Skeletal muscle cell (primary cell): ENCODE measurements around the gene KCNV2.

ENCODE experiments used
- DNase-seq: peaks from one replicate; pipeline ENCODE4 v3.0.0-alpha.2; 2010; ENCODE audit warnings: low read depth
- H3K4me3 ChIP-seq: 2 replicates; pipeline ENCODE4 v1.5.1; 2011; ENCODE audit warnings: low read depth, mild to moderate bottlenecking, control low read depth, low read length, moderate library complexity

KCNV2 gene

GRCh38 chr9:2745560-2746380, 28.5 kb downstream of the KCNV2 start:
- H3K4me3 ChIP-seq = no peak overlapping the region
- DNase-seq = no peak

- no peak for DNase-seq
- no peak overlapping the region for H3K4me3 ChIP-seq
These were observed 32.2 kb downstream of the KCNV2 start for GRCh38 chr9:2749485-2749884.

GRCh38 chr9:2755285-2755684, 38.0 kb downstream of the KCNV2 start:
- no peak for DNase-seq
- H3K4me3 ChIP-seq = no peak overlapping the region

GRCh38 chr9:2758162-2758897, 41.0 kb downstream of the KCNV2 start:
- no peak for DNase-seq
- no peak overlapping the region for H3K4me3 ChIP-seq

GRCh38 chr9:2758898-2759510, 41.7 kb downstream of the KCNV2 start:
- DNase-seq = no peak

GRCh38 chr9:2761424-2761823, 44.1 kb downstream of the KCNV2 start:
- no peak overlapping the region for H3K4me3 ChIP-seq
- no peak for DNase-seq

More at GRCh38 chr9:2758898-2759510, 41.7 kb downstream of the KCNV2 start:
- no peak overlapping the region for H3K4me3 ChIP-seq

GRCh38 chr9:2764353-2764752, 47.0 kb downstream of the KCNV2 start:
- H3K4me3 ChIP-seq = no peak overlapping the region
- DNase-seq = no peak

- no peak overlapping the region for H3K4me3 ChIP-seq
- DNase-seq = no peak
These were observed 48.1 kb downstream of the KCNV2 start for GRCh38 chr9:2765250-2765880.

- no peak for DNase-seq
- H3K4me3 ChIP-seq = no peak overlapping the region
These were observed 50.7 kb downstream of the KCNV2 start for GRCh38 chr9:2767800-2768677.

GRCh38 chr9:2771087-2771486, 53.8 kb downstream of the KCNV2 start:
- no peak for DNase-seq
- no peak overlapping the region for H3K4me3 ChIP-seq

- no peak overlapping the region for H3K4me3 ChIP-seq
- peak; percentile 50 for DNase-seq
These were observed 54.4 kb downstream of the KCNV2 start for GRCh38 chr9:2771661-2772060.

- DNase-seq = no peak
- no peak overlapping the region for H3K4me3 ChIP-seq
These were observed 60.1 kb downstream of the KCNV2 start for GRCh38 chr9:2777454-2777853.

GRCh38 chr9:2778816-2779215, 61.5 kb downstream of the KCNV2 start:
- H3K4me3 ChIP-seq = no peak overlapping the region
- DNase-seq = no peak
